ENCODE data around the gene BTBD1. TPM values are rescaled to one million over a fixed set of nuclear protein-coding genes. Genes with fewer than 3 reads are reported as not detected.

The BTBD1 gene
- total and polyA plus RNA-seq, 2 experiments from 2014 or later, result 102 to 125 TPM

GRCh38 chr15:82978438-82978837, 88.6 kb downstream of the BTBD1 start:
- peaks cover 21% of the 10 kb centered on the region for H3K4me1 ChIP-seq (ENCODE audit: low read depth)

GRCh38 chr15:82977076-82977475, 90.0 kb downstream of the BTBD1 start:
- H3K4me1 ChIP-seq (ENCODE audit: low read depth), result peaks cover 18% of the 10 kb centered on the region
- H3K9me3 ChIP-seq (ENCODE audit: low read depth), result no peaks in the 10 kb centered on the region
- no peak for TF ChIP-seq CTCF (IDR thresholded peaks at IDR 0.05; ENCODE audit: low read depth, low read length)
- no peaks in the 10 kb centered on the region for H3K27me3 ChIP-seq
- no peak for DNase-seq (ENCODE audit: low read depth in 1 of 2, low spot score in 1 of 2)
- no peaks in the 10 kb centered on the region for H3K36me3 ChIP-seq
- H3K4me3 ChIP-seq, result no peak overlapping the region
- no peak overlapping the region for H3K27ac ChIP-seq

More at GRCh38 chr15:82978438-82978837, 88.6 kb downstream of the BTBD1 start:
- Histone ChIP-seq H3K27ac (no peak overlapping the region), H3K9me3 (ENCODE audit: low read depth) (no peaks in the 10 kb centered on the region), H3K36me3 (no peaks in the 10 kb centered on the region), H3K4me3 (no peak overlapping the region), H3K27me3 (no peaks in the 10 kb centered on the region)
- no peak for TF ChIP-seq CTCF (IDR thresholded peaks at IDR 0.05; ENCODE audit: low read depth, low read length)
- no peak for DNase-seq (ENCODE audit: low read depth in 1 of 2, low spot score in 1 of 2)

DNA sequence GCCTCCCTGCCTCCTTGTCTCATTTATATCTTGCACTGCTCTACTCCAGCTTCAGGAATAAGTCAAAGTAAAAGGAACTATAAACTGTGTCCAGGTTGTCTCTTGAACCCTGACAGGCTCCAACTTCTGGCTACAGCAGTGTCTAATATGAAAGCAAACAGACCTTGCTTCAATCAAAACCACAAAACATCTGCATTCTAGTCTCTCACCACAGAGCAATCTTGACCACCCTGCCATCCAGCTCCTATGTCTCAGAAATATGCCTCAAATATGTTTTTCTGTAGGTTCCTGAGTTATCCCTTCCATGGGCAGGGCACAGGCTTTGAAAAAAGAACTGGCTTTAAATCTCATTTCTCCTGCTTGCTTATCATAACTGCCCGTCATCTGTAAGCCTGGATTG, 94.1 kb downstream of the BTBD1 start:
- DNase-seq (ENCODE audit: low read depth in 1 of 2, low spot score in 1 of 2), result no peak
- Histone ChIP-seq H3K4me3 (no peak overlapping the region), H3K27ac (no peak overlapping the region), H3K27me3 (no peaks in the 10 kb centered on the region), H3K4me1 (ENCODE audit: low read depth) (peaks cover 22% of the 10 kb centered on the region), H3K9me3 (ENCODE audit: low read depth) (no peaks in the 10 kb centered on the region), H3K36me3 (no peaks in the 10 kb centered on the region)
- TF ChIP-seq CTCF (IDR thresholded peaks at IDR 0.05; ENCODE audit: low read depth, low read length), result no peak

GRCh38 chr15:82971218-82971984, 95.7 kb downstream of the BTBD1 start:
- TF ChIP-seq CTCF (IDR thresholded peaks at IDR 0.05; ENCODE audit: low read depth, low read length), result no peak
- no peak for DNase-seq (ENCODE audit: low read depth in 1 of 2, low spot score in 1 of 2)
- Histone ChIP-seq H3K4me3 (no peak overlapping the region), H3K27ac (no peak overlapping the region), H3K36me3 (no peaks in the 10 kb centered on the region), H3K9me3 (ENCODE audit: low read depth) (no peaks in the 10 kb centered on the region), H3K27me3 (no peaks in the 10 kb centered on the region), H3K4me1 (ENCODE audit: low read depth) (peaks cover 22% of the 10 kb centered on the region)

GRCh38 chr15:82970696-82971095, 96.4 kb downstream of the BTBD1 start:
- TF ChIP-seq CTCF (IDR thresholded peaks at IDR 0.05; ENCODE audit: low read depth, low read length), result no peak
- H3K27ac ChIP-seq, result no peak overlapping the region
- no peaks in the 10 kb centered on the region for H3K9me3 ChIP-seq (ENCODE audit: low read depth)

More at GRCh38 chr15:82970696-82971095, 96.4 kb downstream of the BTBD1 start:
- no peak overlapping the region for H3K4me3 ChIP-seq
- no peaks in the 10 kb centered on the region for H3K27me3 ChIP-seq
- no peak for DNase-seq (ENCODE audit: low read depth in 1 of 2, low spot score in 1 of 2)
- H3K4me1 ChIP-seq (ENCODE audit: low read depth), result peaks cover 22% of the 10 kb centered on the region
- no peaks in the 10 kb centered on the region for H3K36me3 ChIP-seq

Measured in cardiac muscle cell (in vitro differentiated cells and primary cell).